PC-9 (cell line): ENCODE measurements around the gene RLIM.

Source experiments
- CTCF ChIP-seq: fragments of 200-600 bp; sonication (generic); conservative IDR thresholded peaks from 2 replicates; pipeline ENCODE4 v1.6.1; 2017; ENCODE audit warnings: mixed run types, antibody characterized with exemption, mild to moderate bottlenecking, moderate library complexity
- EZH2 ChIP-seq: fragments of 200-600 bp; sonication (generic); IDR thresholded peaks from 2 replicates; pipeline ENCODE4 v1.8.0; 2017; ENCODE audit warnings: antibody characterized with exemption, low read depth

- TF ChIP-seq CTCF (no peak), EZH2 (no peak)
Measured at GRCh38 chrX:74536832-74537371, 77.5 kb downstream of the RLIM start.
